HG02884 (cell line): ENCODE results near the gene PYROXD2.

ENCODE experiments used
- ATAC-seq: cut with Tn5 transposase; IDR thresholded peaks from one replicate; pipeline ENCODE4 v1.9.1; 2021; ENCODE audit warnings: mild to moderate bottlenecking, moderate library complexity; ENCODE audit not compliant: unreplicated experiment

Gene PYROXD2

GRCh38 chr10:98414932-98415730, at the start of gene PYROXD2:
TSS of gene PYROXD2 (minus strand) at chr10:98415182. CDS start at chr10:98415135, 47 bp downstream.
- peak; percentile 45 for ATAC-seq

DNA sequence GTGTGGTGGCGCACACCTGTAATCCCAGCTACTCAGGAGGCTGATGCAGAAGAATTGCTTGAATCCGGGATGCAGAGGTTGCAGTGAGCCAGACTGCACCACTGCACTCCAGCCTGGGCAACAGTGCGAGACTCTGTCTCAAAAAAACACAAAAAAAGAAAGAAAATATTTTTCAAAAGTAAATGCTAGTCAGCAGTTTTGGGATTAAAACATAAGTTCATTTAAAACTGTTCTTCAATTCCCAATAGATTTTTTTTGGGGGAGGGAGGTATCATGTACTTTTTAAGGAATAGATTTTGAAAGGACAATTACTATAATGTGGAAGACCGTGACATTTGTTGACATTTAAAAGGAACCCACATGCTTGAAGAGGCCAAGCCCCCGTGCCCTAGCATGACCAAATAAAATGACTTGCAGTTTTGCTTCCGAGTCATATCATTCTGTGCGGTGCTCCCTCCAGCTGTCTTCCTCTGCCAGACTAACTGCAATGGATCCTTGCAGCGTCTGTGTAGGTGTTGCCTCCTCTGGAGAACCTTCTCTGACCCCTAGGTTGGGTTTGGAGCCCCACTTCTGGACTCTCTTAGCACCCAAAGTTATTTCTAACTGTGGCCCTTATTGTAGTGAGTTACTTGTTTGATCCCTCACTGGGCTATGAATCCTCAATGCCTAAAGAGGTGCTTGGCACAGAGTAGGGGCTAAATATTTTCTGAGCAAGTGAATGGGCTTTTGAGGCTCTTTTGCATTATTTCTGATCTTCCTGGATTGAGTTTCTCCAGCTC, 49.2 kb upstream of the PYROXD2 start:
- ATAC-seq, result no peak

GRCh38 chr10:98463016-98463415, 48.0 kb upstream of the PYROXD2 start:
- ATAC-seq, result no peak

- no peak for ATAC-seq
These were observed 46.5 kb upstream of the PYROXD2 start for GRCh38 chr10:98461500-98461842.

DNA sequence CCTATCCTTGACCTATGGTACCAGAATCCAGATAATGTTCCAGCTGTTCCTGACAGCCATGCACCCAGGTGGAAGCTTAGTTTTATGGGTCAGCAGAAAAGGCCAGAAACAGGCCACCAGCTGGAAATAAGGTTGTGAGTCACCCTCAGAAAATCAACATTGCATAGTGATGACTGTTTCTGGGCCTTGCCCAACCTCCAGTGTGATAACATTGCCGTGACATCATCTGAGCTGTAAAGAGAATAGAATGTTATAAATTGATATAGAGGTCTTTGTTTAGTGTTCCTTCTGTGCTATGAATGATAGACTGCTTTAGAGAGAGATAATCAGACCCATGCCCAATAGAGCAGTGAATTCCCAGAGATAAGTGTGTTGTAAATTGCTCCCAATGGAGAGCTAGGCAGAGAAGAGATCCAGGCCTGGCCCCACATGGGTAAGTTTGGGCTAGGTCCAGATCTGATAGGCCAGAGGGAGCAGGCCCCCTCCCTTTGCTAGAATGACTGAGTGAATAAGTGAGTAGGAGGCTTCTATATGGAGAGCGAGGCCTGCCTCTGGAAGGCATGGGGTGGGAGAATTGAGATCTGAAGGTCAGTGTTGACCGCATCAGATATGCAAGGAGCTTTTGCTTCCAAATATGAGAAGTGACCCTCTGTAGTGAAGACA, 46.0 kb upstream of the PYROXD2 start:
- ATAC-seq, result no peak

DNA sequence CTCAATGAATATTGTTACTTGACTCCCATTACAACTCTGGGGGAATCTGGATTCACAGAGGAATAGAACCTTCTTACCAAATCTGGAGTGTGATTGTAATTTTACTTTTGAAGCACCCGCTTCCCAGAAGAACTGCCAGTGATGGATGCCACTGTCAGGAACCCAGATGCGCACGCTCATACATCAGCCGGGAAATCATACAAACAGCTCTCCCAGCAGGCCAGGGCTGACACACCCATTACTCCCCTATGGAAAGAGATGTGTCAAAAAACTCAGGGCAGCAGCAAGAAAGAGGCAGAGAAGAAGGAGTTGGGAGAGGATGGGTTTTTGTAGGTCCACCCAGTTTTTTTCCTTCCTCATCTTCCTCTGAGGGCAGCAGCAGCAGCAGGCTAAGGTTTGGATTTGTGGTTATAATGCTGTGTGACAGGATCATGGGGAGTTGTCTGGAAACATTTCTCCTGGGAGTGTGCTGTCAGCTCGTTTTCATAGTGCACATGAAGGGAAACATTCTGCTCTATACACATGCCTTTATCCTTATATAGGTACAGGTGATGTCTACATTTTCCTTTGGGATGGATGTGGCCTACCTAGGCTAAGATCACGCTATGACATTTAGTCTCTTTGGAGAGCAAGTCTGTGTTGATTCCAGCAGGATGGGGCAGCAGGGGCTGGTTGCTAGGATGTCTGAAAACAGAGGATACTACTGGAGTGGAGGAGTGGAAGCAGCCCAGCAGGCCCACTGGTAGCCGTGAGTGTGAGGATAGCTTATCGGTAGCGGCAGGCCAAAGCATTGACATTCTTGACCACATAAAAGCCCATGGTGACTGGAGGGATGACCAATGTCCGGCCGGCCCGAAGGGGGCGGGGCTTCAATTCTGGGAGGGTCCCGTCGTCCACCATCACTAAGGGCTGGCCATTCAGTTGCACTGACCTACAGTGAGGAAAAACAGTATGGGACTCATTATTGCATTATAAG, 44.1 kb upstream of the PYROXD2 start:
- ATAC-seq, result no peak

DNA sequence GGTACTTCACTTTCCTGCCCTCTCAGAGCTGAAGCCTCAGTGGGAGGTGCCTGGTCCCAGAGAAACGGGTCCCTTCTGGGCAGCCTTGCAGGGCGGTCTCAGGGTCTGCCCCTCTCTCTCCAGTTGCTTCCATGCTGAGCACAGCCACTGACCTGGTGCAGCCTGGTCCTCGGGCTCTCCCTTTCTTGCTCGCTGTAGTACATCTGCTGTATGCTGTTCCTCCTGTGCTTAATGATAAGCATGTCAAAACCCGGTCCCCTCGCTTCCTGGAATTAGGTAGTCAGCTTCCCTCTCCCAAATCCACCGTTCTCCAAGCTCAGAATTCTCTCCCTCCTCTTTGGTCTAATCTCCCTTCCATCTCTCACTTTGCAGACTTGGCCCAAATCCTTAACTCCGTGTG, 42.7 kb upstream of the PYROXD2 start:
- no peak for ATAC-seq

GRCh38 chr10:98456686-98457482, 41.9 kb upstream of the PYROXD2 start:
- no peak for ATAC-seq

DNA sequence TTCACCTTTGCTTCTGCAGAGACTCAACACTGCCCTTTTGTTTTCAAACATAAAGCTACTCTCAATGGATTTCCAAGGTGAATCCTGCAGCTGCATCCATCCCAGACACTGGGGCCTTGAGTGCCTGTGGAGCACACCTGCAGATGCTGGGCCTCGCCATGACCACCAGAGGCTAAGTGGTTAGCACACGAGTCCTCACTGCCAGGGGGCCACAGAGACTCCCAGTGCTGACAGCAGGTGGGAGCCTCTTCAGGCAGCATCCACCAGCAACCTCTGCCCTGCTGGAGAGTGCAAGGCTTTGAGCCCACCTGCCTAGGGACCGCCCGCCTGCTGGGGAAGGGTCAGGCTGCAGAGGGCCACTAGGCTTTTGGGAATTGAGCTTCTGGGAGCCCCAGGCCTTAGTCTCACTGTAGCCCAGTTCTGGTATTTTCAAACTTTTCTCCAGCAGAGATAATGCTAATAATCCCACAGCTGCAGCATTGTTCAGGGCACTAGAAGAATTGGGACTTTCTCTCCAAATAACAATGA, 41.1 kb upstream of the PYROXD2 start:
- ATAC-seq, result no peak

DNA sequence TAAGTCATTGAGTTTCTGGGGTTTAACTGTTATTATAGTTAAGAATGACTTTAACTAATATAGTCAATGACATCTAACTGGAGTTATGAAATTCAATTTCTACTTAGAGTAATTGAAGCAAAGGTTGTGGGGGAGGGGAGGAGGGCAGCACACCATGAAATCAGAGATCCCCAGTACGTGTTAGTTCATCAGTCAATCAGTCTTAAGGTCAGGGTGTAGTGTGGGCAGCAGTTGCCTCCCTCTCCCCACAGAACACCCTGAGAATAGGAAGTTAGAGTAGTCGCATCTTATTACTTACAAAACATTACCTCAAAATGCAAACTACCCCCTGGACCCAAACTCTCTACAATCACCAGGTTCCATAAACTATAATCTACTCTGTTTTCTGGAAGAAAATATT, 38.7 kb upstream of the PYROXD2 start:
- no peak for ATAC-seq

DNA sequence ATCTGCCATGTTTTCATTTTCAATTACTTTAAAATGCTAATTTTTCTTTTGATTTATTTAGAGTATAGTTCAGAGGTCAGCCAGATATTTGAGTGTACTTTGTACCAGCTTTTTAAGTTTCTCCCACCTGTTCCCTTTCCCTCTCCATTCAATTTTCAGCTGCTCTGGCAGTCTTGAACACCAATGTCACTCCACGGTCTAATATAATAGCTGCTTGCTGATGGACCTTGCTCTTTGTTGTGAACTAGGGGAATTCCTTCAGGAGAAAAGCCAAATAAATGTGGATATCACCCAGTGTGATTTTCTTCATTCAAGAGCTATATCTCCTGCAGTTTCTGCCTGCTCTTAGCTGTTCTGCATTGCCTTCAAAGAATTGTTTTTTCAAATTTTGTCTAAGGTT, 35.6 kb upstream of the PYROXD2 start:
- no peak for ATAC-seq

DNA sequence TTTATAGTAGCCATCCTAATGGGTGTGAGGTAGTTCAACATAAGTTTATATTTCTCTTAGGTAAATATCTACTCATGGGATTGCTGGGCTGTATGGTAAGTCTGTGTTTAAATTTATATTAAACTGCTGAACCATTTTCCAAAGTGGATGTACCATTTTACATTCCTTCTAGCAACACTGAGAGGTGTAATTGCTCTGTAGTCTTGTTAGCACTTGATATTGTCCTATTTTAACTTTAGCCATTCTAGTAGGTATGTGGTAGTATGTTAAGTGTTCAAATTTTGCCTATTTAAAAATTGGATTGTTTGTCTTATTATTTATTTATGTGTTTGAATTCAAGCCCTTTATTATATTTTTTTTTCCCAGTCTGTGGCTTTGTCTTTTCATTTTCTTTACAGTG, 34.3 kb upstream of the PYROXD2 start:
- no peak for ATAC-seq

GRCh38 chr10:98446661-98447221, 31.8 kb upstream of the PYROXD2 start, which contains the start of gene HPS1:
TSS of gene HPS1 (minus strand) at chr10:98446935. CDS start at chr10:98443240, 3,695 bp downstream.
- ATAC-seq, result peak; percentile 81

DNA sequence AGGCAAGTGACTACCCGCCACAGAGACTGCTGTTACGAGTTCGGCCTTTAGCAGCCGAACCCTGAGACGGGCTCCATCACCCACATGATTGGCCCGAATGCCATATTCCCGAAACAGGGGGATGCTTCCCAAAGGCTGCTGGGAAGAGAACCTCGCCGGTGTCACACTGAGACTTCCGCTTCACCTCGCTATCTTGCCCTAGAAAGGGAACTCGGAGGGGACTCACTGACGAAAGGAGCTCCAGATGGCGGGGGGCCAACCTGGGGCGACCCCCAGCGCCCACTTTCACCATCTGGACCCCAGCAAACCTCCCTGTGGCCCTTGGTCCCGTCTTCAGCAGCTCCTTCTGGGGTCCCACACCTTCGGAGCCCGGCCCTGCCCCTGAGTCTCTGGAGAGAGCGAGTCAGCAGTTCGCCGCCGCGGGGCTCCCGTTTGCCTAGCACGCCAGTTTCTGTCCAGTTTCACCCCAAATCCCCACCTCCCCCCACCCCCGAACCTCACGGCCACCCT, 31.2 kb upstream of the PYROXD2 start:
- peak; percentile 39 for ATAC-seq

DNA sequence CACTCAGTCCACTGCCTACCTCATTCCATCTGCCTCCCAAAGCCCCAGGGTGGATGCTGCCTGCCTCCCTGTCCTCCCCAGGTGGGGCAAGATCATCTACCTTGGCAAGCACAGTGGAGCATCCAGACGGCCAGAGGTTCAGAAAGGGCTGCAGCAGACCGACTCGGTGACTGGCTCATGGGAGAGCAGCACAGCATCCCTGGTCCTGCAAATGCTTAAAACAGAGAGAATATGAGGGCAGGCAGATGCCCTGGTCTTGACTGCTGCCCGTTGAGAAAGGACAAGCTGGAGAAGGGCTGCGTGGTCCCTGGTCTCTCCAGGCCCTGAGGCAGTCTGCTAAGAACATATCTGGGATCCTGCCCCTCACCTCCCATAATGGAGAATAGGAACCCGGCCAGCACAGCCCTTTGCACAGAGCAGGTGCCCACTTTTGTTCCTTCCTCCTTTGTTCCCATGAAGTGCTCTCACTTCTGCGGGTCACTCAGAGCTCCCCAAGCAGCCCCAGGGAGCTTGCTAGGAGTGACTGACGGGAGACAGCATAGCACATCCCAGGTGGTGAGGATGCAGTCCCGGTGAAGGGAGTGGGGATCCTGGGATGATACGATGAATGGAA, 30.3 kb upstream of the PYROXD2 start:
- no peak for ATAC-seq

- ATAC-seq, result peak; percentile 31
These were observed 29.5 kb upstream of the PYROXD2 start for GRCh38 chr10:98444314-98445006.

GRCh38 chr10:98438715-98439114, 23.7 kb upstream of the PYROXD2 start:
- no peak for ATAC-seq

DNA sequence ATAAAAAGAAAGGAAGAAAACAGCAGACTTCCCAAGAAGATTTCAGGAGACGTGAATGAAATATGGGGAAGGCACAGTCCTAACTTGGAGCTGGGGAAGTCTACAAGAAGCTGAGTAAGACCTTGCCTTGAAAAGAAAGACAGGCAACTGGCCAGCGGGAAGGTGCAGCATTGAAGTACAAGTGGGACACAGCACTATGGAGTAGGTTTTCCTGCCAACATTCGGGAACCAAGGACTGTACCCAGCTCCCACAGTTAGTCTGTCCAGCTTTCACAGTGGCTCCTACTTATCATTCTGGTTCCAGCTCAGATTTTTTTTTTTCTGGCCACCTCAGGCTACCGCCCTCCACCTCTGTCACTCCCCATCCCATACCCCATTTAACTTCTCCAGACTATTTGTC, 21.7 kb upstream of the PYROXD2 start:
- no peak for ATAC-seq
